Measurements from ENCODE around the gene LIN28B.

Gene LIN28B

GRCh38 chr6:105015482-105015881, 58.6 kb downstream of the LIN28B start:
- no peak for DNase-seq

GRCh38 chr6:105019285-105019684, 62.4 kb downstream of the LIN28B start:
- no peak for DNase-seq

- no peak for DNase-seq
Observed at GRCh38 chr6:105021399-105021798, 64.5 kb downstream of the LIN28B start.

GRCh38 chr6:105022416-105022815, 65.5 kb downstream of the LIN28B start:
- no peak for DNase-seq

GRCh38 chr6:105024803-105025202, 67.9 kb downstream of the LIN28B start:
- DNase-seq: no peak

GRCh38 chr6:105028898-105029297, 72.0 kb downstream of the LIN28B start:
- no peak for DNase-seq

- no peak for DNase-seq
Observed at GRCh38 chr6:105029581-105029980, 72.7 kb downstream of the LIN28B start.

GRCh38 chr6:105034470-105034869, 77.6 kb downstream of the LIN28B start:
- no peak for DNase-seq

- DNase-seq: no peak
Observed at GRCh38 chr6:105035299-105035698, 78.4 kb downstream of the LIN28B start.

- DNase-seq: no peak
Observed at GRCh38 chr6:105036351-105036750, 79.4 kb downstream of the LIN28B start.

GRCh38 chr6:105038259-105038658, 81.4 kb downstream of the LIN28B start:
- no peak for DNase-seq

GRCh38 chr6:105041880-105042279, 85.0 kb downstream of the LIN28B start:
- DNase-seq: no peak

- no peak for DNase-seq
Observed at GRCh38 chr6:105042648-105043047, 85.7 kb downstream of the LIN28B start.

GRCh38 chr6:105043979-105044378, 87.1 kb downstream of the LIN28B start:
- DNase-seq: no peak

- DNase-seq: no peak
Observed at GRCh38 chr6:105045526-105045925, 88.6 kb downstream of the LIN28B start.

GRCh38 chr6:105051941-105052471, 95.1 kb downstream of the LIN28B start:
- no peak for DNase-seq

GRCh38 chr6:105056646-105057045, 99.7 kb downstream of the LIN28B start:
- no peak for DNase-seq

GRCh38 chr6:105057160-105057559, 100.3 kb downstream of the LIN28B start:
- no peak for DNase-seq

GRCh38 chr6:105058316-105058715, 101.4 kb downstream of the LIN28B start:
- DNase-seq: no peak

GRCh38 chr6:105058846-105059245, 101.9 kb downstream of the LIN28B start:
- DNase-seq: no peak

GRCh38 chr6:105066233-105066632, 109.3 kb downstream of the LIN28B start:
- DNase-seq: no peak

- DNase-seq: no peak
Observed at GRCh38 chr6:105066836-105067235, 109.9 kb downstream of the LIN28B start.

GRCh38 chr6:105067329-105067728, 110.4 kb downstream of the LIN28B start:
- DNase-seq: no peak

- DNase-seq: no peak
Observed at GRCh38 chr6:105068407-105068806, 111.5 kb downstream of the LIN28B start.

- DNase-seq: no peak
Observed at GRCh38 chr6:105069821-105070445, 113.0 kb downstream of the LIN28B start.

Data from RPMI8226 (cell line).